OCI-LY7 (cell line): ENCODE measurements around the gene SLC1A7. TPM values are rescaled to one million over a fixed set of nuclear protein-coding genes. Genes with fewer than 3 reads are reported as not detected.

Source experiments
- BruUV-seq: library from RNA; stranded (reverse); fragments of 400-500 nt; replicated peaks from 2 replicates; lab custom pipeline; 2021; lab: Mats Ljungman, UMichigan
- CTCF ChIA-PET: fragments of 300-600 bp; sonication (Branson Sonifier 250); formaldehyde crosslinking; loops from one replicate; lab custom pipeline; 2022; ENCODE audit warnings: antibody characterized with exemption; ENCODE audit not compliant: unreplicated experiment; lab: Charles Lee
- POLR2A ChIA-PET: fragments of 300-600 bp; sonication (Branson Sonifier 250); formaldehyde crosslinking; loops from one replicate; lab custom pipeline; 2022; ENCODE audit warnings: antibody characterized with exemption; lab: Charles Lee
- DNase-seq: peaks from one replicate; pipeline ENCODE4 v3.0.0-alpha.2; 2015; ENCODE audit warnings: low spot score
- H2AFZ ChIP-seq: fragments of 200-600 bp; sonication (generic), shearing (Covaris generic); 2 replicates; pipeline ENCODE4 v1.6.1; 2014; ENCODE audit warnings: mild to moderate bottlenecking, antibody characterized with exemption, low read length, moderate library complexity
- H3K27ac ChIP-seq: fragments of 200-600 bp; sonication (generic); 2 replicates; pipeline ENCODE4 v1.5.1; 2014; ENCODE audit warnings: mixed run types, low read depth, mild to moderate bottlenecking, moderate library complexity, low read length, inconsistent platforms; ENCODE audit not compliant: poor library complexity, severe bottlenecking
- H3K36me3 ChIP-seq: fragments of 200-600 bp; sonication (generic); 2 replicates; pipeline ENCODE4 v1.6.1; 2014; ENCODE audit warnings: mild to moderate bottlenecking, antibody characterized with exemption, low read length, moderate library complexity, mixed read lengths; ENCODE audit not compliant: insufficient read depth
- H3K4me1 ChIP-seq: fragments of 200-600 bp; sonication (generic); 2 replicates; pipeline ENCODE4 v1.5.1; 2014; ENCODE audit warnings: mild to moderate bottlenecking, low read length; ENCODE audit not compliant: insufficient read depth, poor library complexity, severe bottlenecking
- H3K4me2 ChIP-seq: fragments of 200-600 bp; sonication (generic); 2 replicates; pipeline ENCODE4 v1.6.1; 2014; ENCODE audit warnings: mild to moderate bottlenecking, low read length
- H3K4me3 ChIP-seq: fragments of 200-600 bp; sonication (generic); 2 replicates; pipeline ENCODE4 v1.5.1; 2014; ENCODE audit warnings: mild to moderate bottlenecking, low read depth, low read length; ENCODE audit not compliant: poor library complexity, severe bottlenecking
- H3K79me2 ChIP-seq: fragments of 200-600 bp; sonication (generic); 2 replicates; pipeline ENCODE4 v1.6.1; 2016; ENCODE audit warnings: low read depth, mild to moderate bottlenecking, low read length, moderate library complexity, mixed read lengths; ENCODE audit not compliant: insufficient read depth
- H3K9me2 ChIP-seq: fragments of 200-600 bp; sonication (generic); 2 replicates; pipeline ENCODE4 v1.6.1; 2016; ENCODE audit warnings: mild to moderate bottlenecking, low read length, mixed read lengths; ENCODE audit not compliant: insufficient read depth
- H3K9me3 ChIP-seq: fragments of 200-600 bp; sonication (generic); 2 replicates; pipeline ENCODE4 v1.6.1; 2014; ENCODE audit warnings: mild to moderate bottlenecking, mixed run types, low read length, mixed read lengths
- H4K20me1 ChIP-seq: fragments of 200-600 bp; sonication (generic); 2 replicates; pipeline ENCODE4 v1.6.1; 2014; ENCODE audit warnings: mild to moderate bottlenecking, antibody characterized with exemption, low read length, moderate library complexity, mixed read lengths; ENCODE audit not compliant: insufficient read depth
- CTCF ChIP-seq: fragments of 200-600 bp; sonication (generic); conservative IDR thresholded peaks from 2 replicates; pipeline ENCODE4 v1.5.1; 2014; ENCODE audit warnings: mild to moderate bottlenecking, antibody characterized with exemption, low read length, moderate library complexity, mixed read lengths
- EZH2phosphoT487 ChIP-seq: fragments of 200-600 bp; sonication (generic); IDR thresholded peaks from 2 replicates; pipeline ENCODE4 v1.6.1; 2018; ENCODE audit warnings: low read depth, borderline replicate concordance, mild to moderate bottlenecking, mixed run types, antibody characterized with exemption, low read length, moderate library complexity, mixed read lengths
- intact Hi-C: fragments of 100-400 bp; cut with micrococcal nuclease; formaldehyde crosslinking; loops from one replicate; pipeline ENCODE4 v1.10.0; 2022; ENCODE audit not compliant: unreplicated experiment
- total RNA-seq, 2 experiments: library from RNA; depleted of rRNA in 1 of 2; stranded (reverse); fragments of >200 nt in 1 of 2; shearing (Covaris generic) in 1 of 2; gene quantifications; 2 replicates each; pipeline ENCODE4 v1.2.3, GENCODE V29; 2014 to 2022

Gene SLC1A7
- total RNA-seq, 2 experiments from 2014 or later = not detected

DNA sequence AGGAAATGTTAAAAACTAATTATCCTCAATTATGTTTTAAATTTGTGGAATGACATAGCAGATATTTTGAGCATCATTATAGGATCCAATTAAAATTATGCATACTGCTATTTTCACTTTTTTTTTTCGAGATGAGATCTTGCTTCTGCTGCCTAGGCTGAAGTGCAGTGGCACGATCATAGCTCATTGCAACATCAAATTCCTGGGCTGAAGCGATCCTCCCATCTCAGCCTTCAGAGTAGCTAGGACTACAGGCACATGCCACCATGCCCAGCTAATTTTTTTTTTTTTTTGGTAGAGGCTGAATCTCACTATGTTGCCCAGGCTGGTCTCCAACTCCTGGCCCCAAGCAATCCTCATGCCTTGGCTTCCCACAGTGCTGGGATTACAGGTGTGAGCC is 11.3 kb upstream of the SLC1A7 start:
- H3K27ac ChIP-seq = no peak overlapping the region
- no peak overlapping the region for H3K4me3 ChIP-seq
- intact Hi-C loops = no loop called here
- H3K4me1 ChIP-seq = no peaks in the 10 kb centered on the region
- no peak overlapping the region for H2AFZ ChIP-seq
- TF ChIP-seq EZH2phosphoT487 (no peak), CTCF (no peak)
- H3K4me2 ChIP-seq = no peak overlapping the region
- ChIA-PET POLR2A (no interaction called here), CTCF (no interaction called here)
- no peak for DNase-seq
- no peaks in the 10 kb centered on the region for H3K9me3 ChIP-seq
- no peaks in the 10 kb centered on the region for H3K9me2 ChIP-seq
- no peaks in the 10 kb centered on the region for H3K36me3 ChIP-seq
- no peaks in the 10 kb centered on the region for H4K20me1 ChIP-seq
- no TSS peak for BruUV-seq
- no peaks in the 10 kb centered on the region for H3K79me2 ChIP-seq

DNA sequence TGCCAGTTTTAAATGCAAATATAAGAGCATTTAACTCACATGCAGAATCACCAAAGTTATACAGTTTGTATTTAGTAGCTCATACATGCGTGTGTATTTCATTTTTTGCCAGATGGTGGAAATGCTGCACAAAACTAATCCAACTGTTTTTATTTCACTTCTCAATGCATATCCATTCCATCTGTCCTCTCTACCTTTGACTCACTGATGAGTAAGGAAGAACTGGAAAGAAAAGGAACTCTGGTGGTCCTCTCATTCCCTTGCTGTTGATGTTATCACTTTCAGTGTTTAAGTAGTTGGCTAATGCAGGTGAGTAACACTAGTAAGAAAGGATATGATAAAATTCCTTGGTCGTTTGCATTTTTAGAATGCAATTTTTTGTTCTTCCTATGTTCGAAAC is 5.7 kb upstream of the SLC1A7 start:
- no peaks in the 10 kb centered on the region for H3K9me2 ChIP-seq
- DNase-seq = no peak
- TF ChIP-seq EZH2phosphoT487 (no peak), CTCF (no peak)
- no TSS peak for BruUV-seq
- peaks cover 5% of the 10 kb centered on the region for H3K4me1 ChIP-seq
- no peaks in the 10 kb centered on the region for H4K20me1 ChIP-seq
- no peak overlapping the region for H3K4me2 ChIP-seq
- ChIA-PET POLR2A (interaction anchor here (1.4 kb wide), 1 partner anchor 12 kb away, joined by 4 read pairs; no protein-coding TSS in a partner anchor), CTCF (no interaction called here)
- H3K9me3 ChIP-seq = no peaks in the 10 kb centered on the region
- no peaks in the 10 kb centered on the region for H3K79me2 ChIP-seq
- no peak overlapping the region for H2AFZ ChIP-seq
- intact Hi-C loops = no loop called here
- no peaks in the 10 kb centered on the region for H3K36me3 ChIP-seq
- H3K27ac ChIP-seq = no peak overlapping the region
- no peak overlapping the region for H3K4me3 ChIP-seq

- no peaks in the 10 kb centered on the region for H3K36me3 ChIP-seq
- ChIA-PET CTCF (interaction anchor here (0.6 kb wide), 1 partner anchor 10 kb away, joined by 3 read pairs; no protein-coding TSS in a partner anchor), POLR2A (interaction anchor here (0.6 to 1.6 kb wide), 4 partner anchors 10 to 75 kb away, joined by 3 to 4 read pairs (median 4); no protein-coding TSS in a partner anchor)
- no peaks in the 10 kb centered on the region for H4K20me1 ChIP-seq
- peak; percentile 6 for DNase-seq
- H3K9me2 ChIP-seq = no peaks in the 10 kb centered on the region
- H3K79me2 ChIP-seq = no peaks in the 10 kb centered on the region
- H3K4me1 ChIP-seq = peaks cover 5% of the 10 kb centered on the region
- no peaks in the 10 kb centered on the region for H3K9me3 ChIP-seq
- H2AFZ ChIP-seq = peak overlapping the region; percentile 50; the same call in 1 of the 2 replicates
- intact Hi-C loops = no loop called here
- no TSS peak for BruUV-seq
- TF ChIP-seq CTCF = no peak
- no peak for TF ChIP-seq EZH2phosphoT487
- no peak overlapping the region for H3K4me2 ChIP-seq
- no peak overlapping the region for H3K27ac ChIP-seq
- no peak overlapping the region for H3K4me3 ChIP-seq
These were observed 4.7 kb upstream of the SLC1A7 start for GRCh38 chr1:53147174-53147573.
